Stimulated activated CD4-positive, alpha-beta T cell treated with anti-CD3 and anti-CD28 coated beads, Interleukin-2, amount 100 ng/mL, for 48 hours (primary cell): ENCODE measurements around the gene TDRD3.

Source experiments
- DNase-seq, 2 donors: peaks; one replicate each; pipeline ENCODE4 v3.0.0-alpha.2; 2020

TDRD3 gene

DNA sequence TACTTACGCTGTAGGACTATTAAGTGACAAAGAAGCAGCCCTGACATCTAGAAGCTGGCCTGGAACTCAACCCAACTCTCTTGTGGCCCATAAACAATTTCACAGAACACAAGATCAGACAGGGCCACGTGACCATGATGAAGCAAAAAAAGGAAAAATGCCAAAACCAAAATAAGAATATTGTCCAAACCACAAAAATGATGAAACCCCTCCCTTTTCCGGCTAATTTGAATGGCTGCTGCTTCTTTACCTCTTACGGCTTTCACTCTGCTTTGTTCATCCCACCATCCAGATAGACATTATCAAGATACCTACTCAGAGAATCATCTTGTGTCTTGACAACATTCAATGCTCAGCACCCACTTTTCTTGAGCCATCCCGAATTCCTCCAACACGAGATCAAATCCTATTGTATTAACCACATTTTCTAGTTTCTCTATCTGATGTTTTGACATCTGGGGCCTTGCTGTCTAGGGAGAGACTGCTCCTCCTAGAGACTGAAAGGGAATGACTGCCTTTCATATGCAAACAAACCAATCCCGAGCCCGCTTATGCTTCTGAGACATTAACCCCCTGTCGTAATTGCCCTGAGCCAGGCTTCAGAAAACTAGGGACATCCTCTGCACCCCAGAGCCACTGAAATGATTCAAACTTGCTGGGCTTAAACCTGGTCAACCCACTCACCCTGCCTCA is 186.3 kb downstream of the TDRD3 start:
- DNase-seq, result no peak

DNA sequence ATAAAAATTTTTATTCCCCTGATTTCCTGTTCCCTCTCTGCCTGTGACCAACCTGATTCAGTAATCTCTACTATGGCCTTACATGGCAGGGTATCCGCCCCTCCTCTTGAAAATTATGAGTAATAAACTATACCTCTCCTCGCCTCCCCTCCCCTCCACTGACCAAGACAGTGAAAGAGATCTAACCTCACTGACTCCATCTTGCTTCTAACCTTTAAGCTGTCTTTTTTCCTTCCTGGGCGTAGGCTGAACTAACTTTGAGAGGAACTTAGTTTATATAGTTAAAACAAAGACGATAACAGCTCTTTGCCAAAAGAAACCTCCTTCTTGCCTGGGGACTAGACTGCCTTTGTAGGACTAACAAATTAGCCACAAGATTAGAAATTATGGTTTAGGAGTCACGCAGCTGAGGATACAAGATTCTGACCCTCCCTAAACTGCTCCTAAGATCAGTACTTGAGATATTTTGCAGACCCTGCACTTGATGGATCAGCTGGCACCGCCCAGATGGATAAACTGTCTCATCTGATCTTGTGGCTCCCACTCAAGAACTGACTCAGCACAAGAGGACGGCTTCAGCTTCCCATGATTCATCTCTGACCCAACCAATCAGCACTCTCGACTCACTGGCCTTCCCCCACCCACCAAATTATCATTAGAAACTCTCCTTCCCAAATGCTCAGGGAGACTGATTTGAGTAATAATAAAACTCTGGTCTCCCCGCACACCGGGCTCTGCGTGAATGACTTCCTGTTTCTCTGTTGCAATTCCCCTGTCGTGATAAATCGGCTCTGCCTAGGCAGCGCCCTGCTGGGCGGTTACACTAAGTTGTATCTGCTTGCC is 187.1 kb downstream of the TDRD3 start:
- DNase-seq, result no peak

DNA sequence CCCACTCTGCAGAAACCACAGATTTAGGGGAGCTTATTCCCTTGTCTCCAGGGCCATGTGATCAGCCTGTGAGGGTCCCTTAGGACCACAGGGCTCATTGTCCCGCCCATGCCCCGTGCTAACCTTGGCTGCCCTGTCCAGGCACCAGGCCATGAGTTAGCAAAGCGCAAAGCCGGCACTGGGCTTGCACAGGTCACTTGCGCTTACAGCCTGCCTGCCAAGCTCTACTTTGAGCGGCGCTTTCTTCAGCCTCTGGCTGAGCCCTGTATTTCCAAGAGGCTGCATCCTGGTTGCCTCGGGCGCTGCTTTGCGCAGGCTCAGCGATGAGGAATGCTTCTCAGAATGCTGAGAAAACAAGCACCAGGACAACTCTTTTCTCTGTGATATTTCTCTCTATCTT is 188.0 kb downstream of the TDRD3 start:
- no peak for DNase-seq

DNA sequence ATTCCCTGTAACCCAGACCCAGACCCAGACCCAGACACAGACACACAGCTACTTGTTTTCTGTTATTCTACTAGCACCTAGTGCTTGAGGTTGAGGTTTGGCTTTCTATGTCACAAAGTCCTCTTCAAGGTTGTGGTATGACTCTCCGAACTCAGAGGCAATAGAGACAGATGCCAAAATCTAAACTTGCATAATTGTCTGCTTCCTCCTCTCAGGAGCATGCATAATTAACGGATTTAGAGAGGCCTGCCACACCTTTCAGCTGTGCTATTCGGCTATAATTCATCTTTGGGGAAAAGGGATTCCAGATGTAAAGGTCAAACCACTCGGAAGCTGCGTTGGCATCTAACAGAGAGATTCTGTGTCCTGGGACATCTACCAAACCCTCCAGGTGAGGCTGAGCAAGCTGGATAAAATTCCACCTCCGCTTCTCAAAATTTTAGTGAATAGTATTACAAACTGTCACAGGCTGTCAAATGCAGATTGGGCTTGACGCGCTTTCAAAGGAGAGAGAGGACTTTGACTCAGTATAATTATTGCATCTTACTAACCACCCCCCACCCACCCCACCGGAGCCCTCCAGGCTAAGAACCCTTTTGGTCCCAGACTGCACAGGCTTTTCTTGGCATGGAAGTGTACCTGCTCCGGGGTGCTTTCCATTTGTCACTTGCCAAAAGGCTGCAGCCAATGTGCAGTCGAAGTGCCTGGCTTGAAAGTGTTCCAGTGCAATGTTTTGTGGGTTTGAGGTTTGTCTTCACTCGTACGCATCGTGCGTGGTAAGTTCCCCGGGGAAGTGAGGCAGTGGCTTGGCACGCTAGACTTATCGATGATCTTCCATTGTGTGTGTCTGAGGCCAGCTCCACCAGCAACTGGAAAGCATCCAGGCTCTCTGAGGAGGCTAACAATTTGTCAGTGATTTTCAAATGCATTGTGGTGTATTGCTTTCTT is 194.1 kb downstream of the TDRD3 start:
- no peak for DNase-seq

DNA sequence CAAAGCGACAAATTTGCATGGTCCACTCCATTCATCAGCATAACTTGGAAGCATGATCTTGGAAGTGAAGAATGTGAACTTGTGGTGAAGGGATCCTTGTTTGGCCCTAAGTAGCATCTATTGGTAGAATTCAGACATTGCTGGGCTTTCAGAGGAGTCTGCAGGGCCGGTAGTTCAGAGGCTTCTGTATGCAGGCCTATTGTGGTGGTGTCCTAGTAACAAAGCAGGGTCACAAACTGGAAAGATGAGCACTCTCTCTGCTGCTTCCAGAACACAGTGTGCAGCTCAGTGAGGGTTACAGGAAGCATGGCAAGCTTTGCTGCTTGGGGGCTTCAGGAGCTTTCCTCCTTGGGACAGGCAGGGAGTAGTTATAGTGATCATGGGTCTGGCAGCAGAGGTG is 206.0 kb downstream of the TDRD3 start:
- DNase-seq, result no peak

DNA sequence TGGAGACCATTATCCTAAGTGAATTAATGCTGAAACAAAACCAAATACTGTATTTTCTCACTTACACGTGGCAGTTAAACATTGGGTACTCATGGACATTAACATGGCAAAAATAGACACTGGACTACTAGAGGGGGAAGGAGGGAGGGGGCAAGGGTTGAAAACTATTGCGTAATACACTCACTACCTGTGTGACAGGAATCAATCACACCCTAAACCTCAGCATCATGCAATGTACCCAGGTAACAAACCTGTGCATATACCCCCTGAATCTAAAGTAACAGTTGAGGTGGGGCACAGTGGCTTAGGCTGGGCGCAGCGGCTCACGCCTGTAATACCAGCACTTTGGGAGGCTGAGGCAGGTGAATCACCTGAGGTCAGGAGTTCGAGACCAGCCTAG is 207.0 kb downstream of the TDRD3 start:
- DNase-seq, result no peak

DNA sequence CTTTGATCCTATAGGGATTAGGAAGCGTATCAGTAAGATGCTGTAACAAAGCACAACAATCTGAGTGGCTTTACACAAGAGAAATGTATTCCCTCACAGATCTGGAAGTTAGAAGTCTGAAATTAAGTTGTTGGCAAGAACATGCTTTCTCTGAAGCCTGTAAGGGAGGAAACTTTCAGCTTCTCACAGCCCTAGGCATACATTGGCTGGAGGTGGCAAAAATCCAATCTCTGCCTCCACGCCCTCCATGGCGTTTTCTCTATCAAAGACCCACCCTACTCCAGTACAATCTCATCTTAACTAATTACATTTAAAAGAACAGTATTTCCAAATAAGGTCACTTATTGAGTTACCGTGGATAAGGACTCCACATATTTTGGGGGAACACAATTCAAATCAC is 211.9 kb downstream of the TDRD3 start:
- DNase-seq, result no peak

DNA sequence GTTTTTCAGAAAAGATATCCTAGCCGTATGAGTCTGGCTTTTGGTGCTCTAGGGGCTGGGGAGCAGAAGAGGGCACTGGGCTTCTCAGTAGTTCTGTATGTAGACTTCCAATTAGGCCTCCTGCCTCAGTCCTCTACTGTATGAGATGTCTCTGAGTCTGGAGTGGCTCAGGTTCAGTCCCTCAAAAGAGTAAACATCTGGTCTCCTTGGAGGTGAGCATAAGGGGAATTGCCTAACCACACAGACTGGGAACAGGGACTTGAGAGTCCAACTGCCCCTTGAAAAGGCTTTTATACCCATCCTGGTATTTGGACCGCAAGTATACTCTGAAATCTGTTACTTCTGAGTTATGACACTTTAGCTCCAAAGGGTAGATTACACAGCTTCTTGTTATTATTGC is 214.5 kb downstream of the TDRD3 start:
- no peak for DNase-seq

DNA sequence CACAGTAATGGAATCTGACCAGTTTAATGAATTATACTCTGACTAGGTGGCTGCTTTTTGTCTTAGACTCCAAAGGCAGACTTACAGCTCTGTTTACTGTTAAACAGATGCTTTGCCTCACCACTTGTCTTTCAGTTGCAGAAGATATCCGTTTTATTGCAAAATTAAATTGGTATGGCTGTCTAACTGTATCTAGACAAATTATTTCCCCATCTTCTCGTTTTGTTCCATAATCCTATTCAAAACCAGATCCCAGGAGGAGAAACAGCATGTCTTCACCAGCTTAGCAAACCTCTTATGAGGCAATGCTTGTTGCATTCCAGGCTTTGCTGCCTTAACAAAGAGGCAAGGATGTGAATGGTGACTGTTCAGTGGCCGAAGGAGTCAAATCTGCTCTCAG is 215.6 kb downstream of the TDRD3 start:
- DNase-seq, result no peak

DNA sequence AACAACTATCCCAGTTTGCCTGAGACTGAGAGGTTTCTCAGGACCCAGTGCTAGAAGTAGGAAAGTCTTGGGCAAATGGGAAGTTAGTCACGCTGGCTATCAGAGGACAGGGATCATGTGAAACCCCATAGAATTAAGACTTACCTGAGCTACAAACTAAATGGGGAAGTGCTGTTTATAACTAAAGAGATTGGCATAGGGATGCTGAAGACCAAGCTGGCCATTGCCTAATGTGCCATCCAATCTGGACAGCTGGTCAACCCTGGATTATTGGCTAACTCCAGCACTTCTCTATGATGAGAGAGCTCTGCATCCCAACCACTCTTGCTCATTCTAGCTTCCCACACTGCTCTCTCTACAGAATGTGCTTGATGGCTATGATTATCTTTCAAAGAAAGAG is 216.1 kb downstream of the TDRD3 start:
- DNase-seq, result no peak

DNA sequence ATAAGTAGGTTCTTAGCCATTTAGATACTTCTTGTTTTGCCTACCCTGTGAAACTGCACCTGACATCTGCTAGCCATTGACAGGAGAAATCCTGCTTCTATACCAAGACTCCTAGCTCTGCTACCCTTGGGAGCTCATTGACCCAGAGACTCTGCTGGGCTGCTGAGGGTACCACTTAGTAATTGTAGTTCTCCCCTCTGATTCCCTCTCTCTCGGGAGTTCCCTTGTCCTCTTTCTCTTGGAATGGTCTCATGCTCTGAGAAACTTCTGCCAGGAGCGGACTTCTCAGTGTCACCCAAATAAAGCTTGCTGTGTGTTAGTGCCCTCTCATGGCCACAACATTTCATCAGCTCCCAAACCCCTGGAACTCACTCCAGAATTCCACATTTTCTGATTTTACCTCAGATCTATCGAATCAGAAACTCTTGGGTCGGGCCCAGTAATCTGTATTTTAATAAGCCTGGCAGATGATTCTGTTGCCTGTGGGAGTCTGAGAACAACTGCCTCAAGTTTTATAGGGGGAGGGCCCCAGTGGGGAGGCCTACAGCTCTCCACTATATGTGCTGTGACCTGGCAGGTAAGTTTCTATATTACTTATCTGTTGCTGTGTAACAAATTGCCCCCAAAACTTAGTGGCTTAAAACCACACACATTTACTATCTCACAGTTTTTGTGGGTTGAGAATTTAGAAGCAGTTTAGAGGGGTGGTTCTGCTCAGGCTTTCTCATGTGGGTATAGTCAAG is 221.1 kb downstream of the TDRD3 start:
- no peak for DNase-seq

DNA sequence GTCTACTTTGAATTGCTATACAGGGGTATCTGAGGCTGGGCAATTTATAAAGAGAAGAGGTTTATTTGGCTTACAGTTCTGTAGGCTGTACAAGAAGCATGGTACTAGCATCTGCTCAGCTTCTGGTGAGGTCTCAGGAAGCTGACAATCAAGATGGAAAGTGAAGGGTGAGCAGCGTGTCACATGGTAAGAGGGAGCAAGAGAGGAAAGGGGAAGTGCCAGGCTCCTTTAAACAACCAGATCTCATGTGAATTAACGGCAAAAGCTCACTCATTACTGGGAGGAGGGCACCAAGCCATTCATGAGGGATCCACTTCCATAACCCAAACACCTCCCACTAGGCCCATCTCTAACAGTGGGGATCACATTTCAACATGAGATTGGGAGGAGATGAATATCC is 222.4 kb downstream of the TDRD3 start:
- no peak for DNase-seq

DNA sequence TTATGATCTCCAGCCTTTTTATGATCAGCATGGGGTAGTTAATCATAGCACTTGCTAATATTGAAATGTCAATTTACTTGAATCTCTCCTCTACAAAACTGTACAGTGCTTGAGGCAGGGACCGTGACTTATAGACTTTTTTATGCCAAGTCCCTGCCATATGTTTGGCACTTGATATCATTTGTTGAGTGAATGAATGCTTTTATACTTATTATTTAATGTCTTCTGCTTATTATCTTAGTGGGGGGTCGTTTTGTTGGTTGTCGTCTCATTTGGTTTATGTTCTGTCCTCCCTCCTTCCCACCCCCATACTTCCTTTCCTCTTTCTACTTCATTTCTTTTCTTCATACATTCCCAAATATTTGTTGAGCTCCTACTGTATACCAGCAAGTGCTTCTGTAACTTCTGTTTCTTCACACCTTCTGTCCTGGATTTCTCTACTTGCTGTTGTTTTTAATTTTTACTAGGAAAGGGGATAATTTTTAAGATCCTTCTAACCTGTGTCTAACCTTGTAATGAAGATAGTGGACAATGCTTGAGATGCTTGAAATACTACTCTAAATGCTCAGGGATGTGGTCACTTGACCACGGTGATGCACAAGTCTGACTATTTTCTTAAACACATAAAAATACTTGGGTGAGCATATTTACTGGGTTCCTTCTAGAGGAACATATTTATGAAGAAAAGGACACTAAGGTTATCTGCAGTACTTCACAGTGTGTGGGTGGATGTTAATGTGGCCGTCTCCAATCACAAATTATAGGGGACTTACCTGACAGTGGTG is 223.8 kb downstream of the TDRD3 start:
- DNase-seq, result no peak

DNA sequence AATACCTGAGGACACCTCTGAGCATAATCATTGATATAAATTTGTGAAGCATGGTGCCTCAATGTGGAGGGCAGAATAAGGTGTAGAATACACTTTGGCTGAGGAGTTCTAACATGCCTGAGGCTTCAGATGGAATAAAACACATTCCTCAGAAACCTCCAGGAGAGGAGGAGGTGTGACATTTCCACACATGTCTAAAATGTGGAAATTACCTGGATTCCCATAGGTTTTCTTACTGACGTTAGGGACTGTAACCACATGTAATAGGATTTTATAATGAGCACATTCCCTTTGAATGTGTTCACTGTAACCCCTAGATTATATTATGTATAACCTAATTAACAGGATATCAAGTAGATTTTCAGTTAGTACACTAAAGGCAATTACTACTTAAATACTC is 226.1 kb downstream of the TDRD3 start:
- no peak for DNase-seq
